ENCODE measurements around the gene PKD2L1. TPM values are rescaled to one million over a fixed set of nuclear protein-coding genes. Genes with fewer than 3 reads are reported as not detected.
"Not testable (repeated sequence)": the region's sequence is repeated elsewhere in the genome, so short reads cannot be mapped to it uniquely, and the experiment has no call there.

Gene PKD2L1
- total and polyA plus RNA-seq, 4 experiments from 2014 or later, result not detected

DNA sequence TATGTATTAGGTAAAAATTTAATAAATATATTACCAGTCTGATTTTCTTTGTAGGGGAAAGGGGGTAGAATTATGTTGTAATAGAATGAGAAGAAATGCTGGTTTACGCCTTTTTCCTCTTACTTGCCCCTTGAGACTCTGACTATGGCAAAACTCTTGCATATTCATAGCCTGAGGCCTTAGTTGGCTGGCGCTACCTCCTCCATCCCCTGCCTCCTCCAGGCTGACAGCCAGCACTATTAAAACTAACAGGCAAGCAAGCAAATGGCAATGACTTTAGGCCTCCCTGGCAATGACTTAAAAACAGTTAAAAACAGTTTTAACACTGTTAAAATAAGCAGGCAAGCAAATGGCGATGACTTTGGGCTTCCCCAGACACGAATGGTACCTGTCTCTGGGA lies 14.4 kb downstream of the PKD2L1 start:
- Mint-ChIP-seq H3K27me3 (peaks cover 39 to 40% of the 10 kb centered on the region in 2 donors), H3K27ac (no peak overlapping the region), H3K36me3 (no peaks in the 10 kb centered on the region), H3K4me1 (no peaks in the 10 kb centered on the region), H3K4me3 (no peak overlapping the region), H3K9me3 (no peaks in the 10 kb centered on the region)
- Histone ChIP-seq H3K4me1 (ENCODE audit: insufficient read depth, low read length) (no peaks in the 10 kb centered on the region), H3K36me3 (ENCODE audit: insufficient read depth, low read length) (no peaks in the 10 kb centered on the region), H3K9me3 (ENCODE audit: control insufficient read depth in 1 of 2, low read length in 2 of 2) (no peaks in the 10 kb centered on the region), H3K4me3 (ENCODE audit: low read length in 2 of 2) (no peak overlapping the region), H3K27me3 (ENCODE audit: insufficient read depth, low read length) (peaks cover 7% of the 10 kb centered on the region), H3K27ac (ENCODE audit: low read depth, low read length) (no peak overlapping the region)
- intact Hi-C loops (cut with micrococcal nuclease), result no loop called here
- DNase-seq, result no peak
- ChIA-PET POLR2A (ENCODE audit: partially characterized antibody) (no interaction called here), CTCF (ENCODE audit: partially characterized antibody) (no interaction called here)

- H3K4me1 ChIP-seq (ENCODE audit: insufficient read depth, low read length), result no peaks in the 10 kb centered on the region
- H3K27ac Mint-ChIP-seq, result peak overlapping the region in 1 of 7 donors; percentile 39
- no peaks in the 10 kb centered on the region for H3K27me3 ChIP-seq (ENCODE audit: insufficient read depth, low read length)
- ChIA-PET POLR2A (ENCODE audit: partially characterized antibody) (no interaction called here), CTCF (ENCODE audit: partially characterized antibody) (interaction anchor here (1.4 kb wide), 1 partner anchor 123 kb away, joined by 3 read pairs; no protein-coding TSS in a partner anchor)
- no peaks in the 10 kb centered on the region for H3K9me3 ChIP-seq (ENCODE audit: control insufficient read depth in 1 of 2, low read length in 2 of 2)
- H3K27me3 Mint-ChIP-seq, result peaks cover 37 to 42% of the 10 kb centered on the region in 2 donors
- no peaks in the 10 kb centered on the region for H3K36me3 ChIP-seq (ENCODE audit: insufficient read depth, low read length)
- H3K27ac ChIP-seq (ENCODE audit: low read depth, low read length), result no peak overlapping the region
- DNase-seq, result no peak
- intact Hi-C loops (cut with micrococcal nuclease), result no loop called here
- H3K4me1 Mint-ChIP-seq, result no peaks in the 10 kb centered on the region
- H3K4me3 Mint-ChIP-seq, result no peak overlapping the region
- no peaks in the 10 kb centered on the region for H3K9me3 Mint-ChIP-seq
- H3K4me3 ChIP-seq (ENCODE audit: low read length in 2 of 2), result no peak overlapping the region
- H3K36me3 Mint-ChIP-seq, result no peaks in the 10 kb centered on the region
Observed at GRCh38 chr10:100311298-100311697, 18.7 kb downstream of the PKD2L1 start.

DNA sequence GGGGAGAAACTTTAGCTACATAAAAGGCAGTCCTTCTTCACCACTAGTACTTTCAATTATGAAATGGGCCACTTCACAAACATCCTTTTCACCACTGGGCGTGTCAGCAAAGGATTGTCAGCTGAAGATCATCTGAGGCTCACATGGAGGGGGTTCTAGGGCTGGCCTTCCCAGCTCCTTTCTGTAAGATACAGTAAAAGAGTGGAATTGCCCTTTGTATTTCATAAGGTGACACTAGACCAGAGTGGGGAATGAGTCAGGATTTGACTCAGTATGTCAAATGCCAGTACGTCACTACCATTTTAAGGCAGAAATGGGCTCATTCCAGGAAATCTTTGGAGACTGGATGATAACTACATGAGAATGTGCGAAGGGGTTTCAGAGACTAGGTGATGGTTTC lies 22.3 kb downstream of the PKD2L1 start:
- Histone ChIP-seq H3K27me3 (ENCODE audit: insufficient read depth, low read length) (no peaks in the 10 kb centered on the region), H3K4me1 (ENCODE audit: insufficient read depth, low read length) (no peaks in the 10 kb centered on the region), H3K36me3 (ENCODE audit: insufficient read depth, low read length) (no peaks in the 10 kb centered on the region), H3K27ac (ENCODE audit: low read depth, low read length) (no peak overlapping the region), H3K4me3 (ENCODE audit: low read length in 2 of 2) (no peak overlapping the region), H3K9me3 (ENCODE audit: control insufficient read depth in 1 of 2, low read length in 2 of 2) (no peaks in the 10 kb centered on the region)
- peaks cover 0 to 2% (median 0%) of the 10 kb centered on the region in 4 donors for H3K4me1 Mint-ChIP-seq
- peaks cover 39 to 50% of the 10 kb centered on the region in 2 donors for H3K27me3 Mint-ChIP-seq
- H3K4me3 Mint-ChIP-seq, result no peak overlapping the region
- H3K27ac Mint-ChIP-seq, result no peak overlapping the region
- no peaks in the 10 kb centered on the region for H3K36me3 Mint-ChIP-seq
- no peaks in the 10 kb centered on the region for H3K9me3 Mint-ChIP-seq
- no peak for DNase-seq
- CTCF ChIA-PET (ENCODE audit: partially characterized antibody), result no interaction called here
- POLR2A ChIA-PET (ENCODE audit: partially characterized antibody), result no interaction called here
- intact Hi-C loops (cut with micrococcal nuclease), result no loop called here

- DNase-seq, result no peak
- H3K4me3 ChIP-seq (ENCODE audit: low read length in 2 of 2), result no peak overlapping the region
- POLR2A ChIA-PET (ENCODE audit: partially characterized antibody), result no interaction called here
- Mint-ChIP-seq H3K9me3 (peaks cover 0 to 2% (median 0%) of the 10 kb centered on the region in 8 donors), H3K4me3 (no peak overlapping the region), H3K36me3 (no peaks in the 10 kb centered on the region), H3K4me1 (peaks cover 0 to 2% (median 0%) of the 10 kb centered on the region in 4 donors), H3K27ac (no peak overlapping the region), H3K27me3 (peaks cover 37 to 46% of the 10 kb centered on the region in 2 donors)
- intact Hi-C loops (cut with micrococcal nuclease), result no loop called here
- H3K9me3 ChIP-seq (ENCODE audit: control insufficient read depth in 1 of 2, low read length in 2 of 2), result no peaks in the 10 kb centered on the region
- H3K36me3 ChIP-seq (ENCODE audit: insufficient read depth, low read length), result no peaks in the 10 kb centered on the region
- no peaks in the 10 kb centered on the region for H3K4me1 ChIP-seq (ENCODE audit: insufficient read depth, low read length)
- no peaks in the 10 kb centered on the region for H3K27me3 ChIP-seq (ENCODE audit: insufficient read depth, low read length)
- CTCF ChIA-PET (ENCODE audit: partially characterized antibody), result no interaction called here
- no peak overlapping the region for H3K27ac ChIP-seq (ENCODE audit: low read depth, low read length)
Observed at GRCh38 chr10:100306861-100307260, 23.2 kb downstream of the PKD2L1 start.

DNA sequence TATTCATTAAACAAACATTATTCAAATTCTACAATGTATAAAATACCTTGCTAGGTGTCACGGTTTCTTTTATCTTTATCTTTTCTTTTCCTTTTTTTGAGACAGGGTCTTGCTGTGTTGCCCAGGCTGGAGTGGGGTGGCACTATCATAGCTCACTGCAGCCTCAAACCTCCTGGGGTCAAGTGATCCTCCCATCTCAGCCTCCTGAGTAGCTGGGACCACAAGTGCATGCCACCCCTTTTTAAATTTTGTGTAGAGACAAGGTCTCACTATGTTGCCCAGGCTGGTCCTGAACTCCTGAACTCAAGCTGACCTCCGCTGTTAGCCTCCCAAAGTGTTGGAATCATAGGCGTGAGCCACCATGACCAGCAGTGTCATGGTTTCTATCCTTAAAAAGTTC lies 25.6 kb downstream of the PKD2L1 start:
- H3K4me3 ChIP-seq (ENCODE audit: low read length in 2 of 2), result no peak overlapping the region
- H3K36me3 Mint-ChIP-seq, result no peaks in the 10 kb centered on the region
- peaks cover 41 to 46% of the 10 kb centered on the region in 2 donors for H3K27me3 Mint-ChIP-seq
- peaks cover 0 to 10% (median 3%) of the 10 kb centered on the region in 8 donors for H3K9me3 Mint-ChIP-seq
- H3K4me3 Mint-ChIP-seq, result no peak overlapping the region
- H3K27ac Mint-ChIP-seq, result no peak overlapping the region
- no peaks in the 10 kb centered on the region for H3K27me3 ChIP-seq (ENCODE audit: insufficient read depth, low read length)
- POLR2A ChIA-PET (ENCODE audit: partially characterized antibody), result no interaction called here
- intact Hi-C loops (cut with micrococcal nuclease), result no loop called here
- H3K9me3 ChIP-seq (ENCODE audit: control insufficient read depth in 1 of 2, low read length in 2 of 2), result no peaks in the 10 kb centered on the region
- no peaks in the 10 kb centered on the region for H3K4me1 ChIP-seq (ENCODE audit: insufficient read depth, low read length)
- no peak overlapping the region for H3K27ac ChIP-seq (ENCODE audit: low read depth, low read length)
- no peak for DNase-seq
- H3K4me1 Mint-ChIP-seq, result peaks cover 0 to 2% (median 0%) of the 10 kb centered on the region in 4 donors
- CTCF ChIA-PET (ENCODE audit: partially characterized antibody), result no interaction called here
- no peaks in the 10 kb centered on the region for H3K36me3 ChIP-seq (ENCODE audit: insufficient read depth, low read length)

DNA sequence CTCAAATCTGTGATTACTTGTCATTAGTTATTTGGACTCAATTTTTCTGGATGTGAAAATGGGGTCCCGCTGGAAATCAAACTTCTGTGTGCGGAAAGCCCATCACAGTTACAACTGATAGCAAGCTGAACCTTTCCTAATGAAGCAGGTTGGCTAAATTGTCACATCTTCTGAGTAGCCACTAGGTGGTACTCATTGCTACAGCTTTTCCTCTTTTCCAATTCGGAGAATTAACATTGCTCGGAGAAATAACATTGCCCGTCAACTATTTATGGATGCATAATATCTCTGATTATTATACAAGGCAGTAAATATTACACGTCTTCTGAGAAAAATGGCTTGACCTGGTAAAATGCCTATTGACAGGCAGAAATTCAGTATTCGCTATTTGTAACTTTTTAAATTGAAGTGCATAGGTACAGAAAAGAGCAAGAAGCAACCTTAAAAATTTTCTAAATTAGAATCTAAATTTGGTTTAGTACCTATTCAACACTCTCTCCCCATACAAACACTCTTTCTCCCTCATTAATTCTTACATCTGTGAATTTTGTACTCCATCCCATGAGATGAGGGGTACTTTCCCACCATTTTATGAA lies 26.2 kb downstream of the PKD2L1 start:
- H3K27ac Mint-ChIP-seq, result no peak overlapping the region
- no peaks in the 10 kb centered on the region for H3K4me1 ChIP-seq (ENCODE audit: insufficient read depth, low read length)
- ChIA-PET CTCF (ENCODE audit: partially characterized antibody) (interaction anchor here (0.9 kb wide), 1 partner anchor 9 kb away, joined by 5 read pairs; no protein-coding TSS in a partner anchor), POLR2A (ENCODE audit: partially characterized antibody) (no interaction called here)
- no peak overlapping the region for H3K27ac ChIP-seq (ENCODE audit: low read depth, low read length)
- DNase-seq, result no peak
- peaks cover 0 to 10% (median 3%) of the 10 kb centered on the region in 8 donors for H3K9me3 Mint-ChIP-seq
- H3K36me3 Mint-ChIP-seq, result no peaks in the 10 kb centered on the region
- intact Hi-C loops (cut with micrococcal nuclease), result no loop called here
- peaks cover 43 to 46% of the 10 kb centered on the region in 2 donors for H3K27me3 Mint-ChIP-seq
- peaks cover 0 to 2% (median 0%) of the 10 kb centered on the region in 4 donors for H3K4me1 Mint-ChIP-seq
- no peaks in the 10 kb centered on the region for H3K36me3 ChIP-seq (ENCODE audit: insufficient read depth, low read length)
- no peaks in the 10 kb centered on the region for H3K9me3 ChIP-seq (ENCODE audit: control insufficient read depth in 1 of 2, low read length in 2 of 2)
- H3K4me3 ChIP-seq (ENCODE audit: low read length in 2 of 2), result no peak overlapping the region
- H3K4me3 Mint-ChIP-seq, result no peak overlapping the region
- no peaks in the 10 kb centered on the region for H3K27me3 ChIP-seq (ENCODE audit: insufficient read depth, low read length)

GRCh38 chr10:100301123-100301522 lies 28.9 kb downstream of the PKD2L1 start:
- H3K4me1 ChIP-seq (ENCODE audit: insufficient read depth, low read length); H3K4me1 Mint-ChIP-seq; H3K27me3 ChIP-seq (ENCODE audit: insufficient read depth, low read length); DNase-seq; H3K36me3 ChIP-seq (ENCODE audit: insufficient read depth, low read length); H3K36me3 Mint-ChIP-seq; H3K27ac Mint-ChIP-seq; H3K9me3 Mint-ChIP-seq; H3K4me3 ChIP-seq (ENCODE audit: low read length in 2 of 2); intact Hi-C loops (cut with micrococcal nuclease); CTCF ChIA-PET (ENCODE audit: partially characterized antibody); H3K9me3 ChIP-seq (ENCODE audit: control insufficient read depth in 1 of 2, low read length in 2 of 2); POLR2A ChIA-PET (ENCODE audit: partially characterized antibody); H3K4me3 Mint-ChIP-seq; H3K27ac ChIP-seq (ENCODE audit: low read depth, low read length): not testable (repeated sequence)
- peaks cover 36 to 45% of the 10 kb centered on the region in 2 donors for H3K27me3 Mint-ChIP-seq

All from CD4-positive, alpha-beta memory T cell (primary cell).